ENCODE results near the gene MBTPS2. TPM values are rescaled to one million over a fixed set of nuclear protein-coding genes. Genes with fewer than 3 reads are reported as not detected.
A peak's percentile ranks its signal among the peaks of the same experiment; 100 is the strongest.

MBTPS2 gene
- total and polyA plus RNA-seq, 9 of the 15 experiments (the other 6 are each of a cell fraction or from before 2014, with no cell fraction given): 2.3 to 18.7 (median 4.0) TPM

DNA sequence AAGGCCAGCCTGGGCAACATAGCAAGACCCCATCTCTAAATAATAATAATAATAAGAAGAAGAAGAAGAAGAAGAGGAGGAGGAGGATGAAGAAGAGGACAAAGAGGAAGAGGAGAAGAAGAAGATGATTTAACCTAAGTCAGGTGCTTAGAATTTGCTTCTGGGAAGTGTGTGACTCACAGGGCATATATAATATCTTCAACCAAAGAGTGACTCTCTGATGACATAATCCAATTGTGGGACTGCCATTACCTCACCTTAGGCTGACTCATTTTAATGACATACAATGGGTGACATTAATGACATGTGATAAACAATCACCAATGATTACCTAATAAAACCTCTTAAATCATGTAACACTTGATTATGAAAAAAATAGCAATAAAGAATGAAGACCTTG, 32.7 kb upstream of the MBTPS2 start:
- Histone ChIP-seq H3K36me3 (ENCODE audit: control insufficient read depth, insufficient read depth, low read length) (no peaks in the 10 kb centered on the region), H3K27ac (ENCODE audit: extremely low read depth, low read depth, low read length) (no peak overlapping the region), H4K20me1 (replicated peaks; ENCODE audit: control insufficient read depth, insufficient read depth, low read length) (no peaks in the 10 kb centered on the region), H3K4me3 (no peak overlapping the region), H3K9ac (ENCODE audit: insufficient read depth in 1 of 2, low read depth in 2 of 2, low read length in 2 of 2) (no peak overlapping the region), H3K27me3 (ENCODE audit: control insufficient read depth in 2 of 2, insufficient read depth in 2 of 2, low read length in 2 of 2) (no peaks in the 10 kb centered on the region), H3K9me1 (ENCODE audit: control insufficient read depth, insufficient read depth, low read length) (no peaks in the 10 kb centered on the region), H3K79me2 (ENCODE audit: control insufficient read depth, insufficient read depth, low read length) (no peaks in the 10 kb centered on the region), H3K4me1 (replicated peaks in 1 of 2; ENCODE audit: control insufficient read depth in 2 of 2, insufficient read depth in 2 of 2, low read length in 2 of 2) (no peaks in the 10 kb centered on the region), H3K9me3 (replicated peaks; ENCODE audit: control insufficient read depth, insufficient read depth, low read depth, low read length) (no peaks in the 10 kb centered on the region), H3K4me2 (ENCODE audit: insufficient read depth, low read length) (no peak overlapping the region), H2AFZ (ENCODE audit: low read depth, low read length) (no peak overlapping the region)
- TF ChIP-seq MTA2 (IDR thresholded peaks at IDR 0.05; ENCODE audit: low read depth): no peak
- no peak for TF ChIP-seq CEBPG (CRISPR knock-in tag; IDR thresholded peaks at IDR 0.05)
- TF ChIP-seq CEBPG (tag; conservative IDR thresholded peaks at IDR 0.05 in 1 of 2, IDR thresholded peaks at IDR 0.05 in 1 of 2): peak in 1 of 2 experiments; percentile 20; a peak in 1 of 4 replicates
- TF ChIP-seq, protein P1, sequence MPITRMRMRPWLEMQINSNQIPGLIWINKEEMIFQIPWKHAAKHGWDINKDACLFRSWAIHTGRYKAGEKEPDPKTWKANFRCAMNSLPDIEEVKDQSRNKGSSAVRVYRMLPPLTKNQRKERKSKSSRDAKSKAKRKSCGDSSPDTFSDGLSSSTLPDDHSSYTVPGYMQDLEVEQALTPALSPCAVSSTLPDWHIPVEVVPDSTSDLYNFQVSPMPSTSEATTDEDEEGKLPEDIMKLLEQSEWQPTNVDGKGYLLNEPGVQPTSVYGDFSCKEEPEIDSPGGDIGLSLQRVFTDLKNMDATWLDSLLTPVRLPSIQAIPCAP (CRISPR knock-in tag; IDR thresholded peaks at IDR 0.05; ENCODE audit: borderline replicate concordance): no peak
- no peak for TF ChIP-seq RBM14 (IDR thresholded peaks at IDR 0.05; ENCODE audit: borderline replicate concordance, insufficient read depth, low read depth, low read length)
- TF ChIP-seq TSC22D4 (tag; IDR thresholded peaks at IDR 0.05): no peak
- TF ChIP-seq MEIS2 (IDR thresholded peaks at IDR 0.05; ENCODE audit: partially characterized antibody): no peak
- peak; percentile 16; the same call in 1 of the 2 replicates for TF ChIP-seq JUND (IDR thresholded peaks at IDR 0.05; ENCODE audit: borderline replicate concordance, low read depth, low read length)
- peak; percentile 39; the same call in 2 of the 3 replicates for TF ChIP-seq JUND (tag; IDR thresholded peaks at IDR 0.05; ENCODE audit: borderline replicate concordance, low read depth, low read length)
- no peak for TF ChIP-seq POLR2H (tag; IDR thresholded peaks at IDR 0.05; ENCODE audit: low read depth)
- no peak for TF ChIP-seq GTF3C2 (IDR thresholded peaks at IDR 0.05; ENCODE audit: borderline replicate concordance, extremely low read depth, insufficient read length)
- no peak for TF ChIP-seq SNRNP70 (optimal IDR thresholded peaks at IDR 0.05; ENCODE audit: low read depth, low read length)
- TF ChIP-seq CBX8 (IDR thresholded peaks at IDR 0.05; ENCODE audit: borderline replicate concordance, extremely low read depth, low read depth, low read length, poor library complexity, severe bottlenecking): no peak
- no peak for TF ChIP-seq PHB2 (IDR thresholded peaks at IDR 0.05; ENCODE audit: low read depth)
- TF ChIP-seq, protein P2, sequence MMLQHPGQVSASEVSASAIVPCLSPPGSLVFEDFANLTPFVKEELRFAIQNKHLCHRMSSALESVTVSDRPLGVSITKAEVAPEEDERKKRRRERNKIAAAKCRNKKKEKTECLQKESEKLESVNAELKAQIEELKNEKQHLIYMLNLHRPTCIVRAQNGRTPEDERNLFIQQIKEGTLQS (IDR thresholded peaks at IDR 0.05): peak; percentile 79
- TF ChIP-seq, protein P2 (CRISPR knock-in tag; conservative IDR thresholded peaks at IDR 0.05): no peak
- no peak for TF ChIP-seq ZNF445 (CRISPR knock-in tag; IDR thresholded peaks at IDR 0.05; ENCODE audit: low read depth)
- ChIA-PET POLR2A (no interaction called here), CTCF (ENCODE audit: low intra/inter-chr PET ratio) (no interaction called here)
- no TSS peak for BruUV-seq (replicated peaks)
- DNase-seq (ENCODE audit: extremely low read depth in 1 of 4, low spot score in 3 of 4) (no peak), ATAC-seq (no peak), FAIRE-seq (no peak)
- intact Hi-C loops (cut with micrococcal nuclease) (no loop called here), in situ Hi-C loops (cut with MboI) (no loop called here)

Measured in K562 (cell line).